Measurements from ENCODE around the gene SMCHD1.

The SMCHD1 gene

GRCh38 chr18:2655178-2655953, at the start of gene SMCHD1:
Gene SMCHD1, plus strand, starts transcription at chr18:2655726. Its CDS starts 350 bp downstream, at chr18:2656076.
- FAIRE-seq: no peak
- DNase-seq (ENCODE audit: insufficient read length, low spot score): peak; percentile 65
- TF ChIP-seq POLR2A (IDR thresholded peaks at IDR 0.05; ENCODE audit: low read depth, low read length): peak; percentile 84

- FAIRE-seq (no peak), DNase-seq (ENCODE audit: insufficient read length, low spot score) (no peak)
Observed at GRCh38 chr18:2606335-2606734, 49.2 kb upstream of the SMCHD1 start.

DNA sequence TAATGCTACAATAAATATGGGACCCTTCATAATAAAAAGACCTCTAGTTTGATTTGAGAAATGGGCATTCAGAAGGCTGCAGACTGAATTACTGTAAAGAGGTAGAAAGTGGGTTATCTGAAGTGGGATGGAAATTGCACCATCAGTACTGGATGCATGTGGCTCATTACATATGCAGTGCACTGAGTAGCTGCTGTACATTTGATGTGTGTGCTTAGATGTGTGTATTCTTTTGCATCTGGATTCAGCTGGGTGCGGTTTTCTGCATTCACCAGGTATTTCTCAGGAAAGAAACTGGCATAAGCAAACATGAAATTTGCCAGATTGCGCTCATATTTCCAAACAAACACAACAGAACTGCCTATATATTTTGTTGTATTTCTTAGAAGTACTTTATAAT, 45.9 kb upstream of the SMCHD1 start:
- DNase-seq (ENCODE audit: insufficient read length, low spot score): no peak
- no peak for TF ChIP-seq POLR2A (IDR thresholded peaks at IDR 0.05; ENCODE audit: low read depth, low read length)
- FAIRE-seq: peak; percentile 11

More at GRCh38 chr18:2606335-2606734, 49.2 kb upstream of the SMCHD1 start:
- TF ChIP-seq POLR2A (IDR thresholded peaks at IDR 0.05; ENCODE audit: low read depth, low read length): no peak

DNA sequence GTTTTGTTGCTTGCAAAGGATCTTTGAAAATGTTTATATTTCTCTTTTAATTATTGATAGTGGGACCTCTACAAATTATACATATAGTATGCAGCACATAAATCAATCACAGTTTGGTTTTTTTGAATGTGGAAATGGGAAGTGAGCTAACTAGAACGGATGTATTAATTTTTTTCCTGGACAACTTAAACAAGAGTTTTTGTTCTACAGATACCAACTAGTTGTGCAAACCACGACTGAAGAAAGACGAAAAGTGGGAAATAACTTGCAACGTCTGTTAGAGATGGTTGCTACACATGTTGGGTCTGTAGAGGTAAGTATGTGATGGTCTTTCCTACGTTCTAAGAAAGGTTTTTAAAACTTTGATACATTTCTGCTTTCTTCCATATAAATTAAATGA, 45.0 kb upstream of the SMCHD1 start:
- FAIRE-seq: no peak
- DNase-seq (ENCODE audit: insufficient read length, low spot score): no peak
- no peak for TF ChIP-seq POLR2A (IDR thresholded peaks at IDR 0.05; ENCODE audit: low read depth, low read length)

GRCh38 chr18:2612996-2613395, 42.5 kb upstream of the SMCHD1 start:
- TF ChIP-seq POLR2A (IDR thresholded peaks at IDR 0.05; ENCODE audit: low read depth, low read length): no peak
- DNase-seq (ENCODE audit: insufficient read length, low spot score) (no peak), FAIRE-seq (no peak)

- no peak for TF ChIP-seq POLR2A (IDR thresholded peaks at IDR 0.05; ENCODE audit: low read depth, low read length)
- DNase-seq (ENCODE audit: insufficient read length, low spot score): no peak
- peak; percentile 27 for FAIRE-seq
Observed at GRCh38 chr18:2617401-2617998, 38.0 kb upstream of the SMCHD1 start.

DNA sequence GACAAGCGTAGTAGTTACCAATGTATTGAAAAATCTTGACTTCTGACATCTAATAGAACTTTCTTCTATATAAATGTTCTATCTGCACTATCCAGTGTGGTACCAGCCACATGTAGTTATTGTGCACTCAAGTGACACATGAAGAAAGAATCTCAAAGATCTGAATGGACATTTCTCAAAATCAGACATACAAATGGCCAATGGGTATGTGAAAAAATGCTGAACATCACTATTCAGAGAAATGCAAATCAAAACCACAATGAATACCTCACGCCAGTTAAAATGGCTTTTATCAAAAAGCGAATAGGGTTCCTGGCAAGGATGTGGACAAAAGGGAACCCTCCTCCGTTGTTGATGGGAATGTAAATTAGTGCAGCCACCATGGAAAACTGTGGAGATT, 37.5 kb upstream of the SMCHD1 start:
- TF ChIP-seq POLR2A (IDR thresholded peaks at IDR 0.05; ENCODE audit: low read depth, low read length): no peak
- FAIRE-seq (peak; percentile 94), DNase-seq (ENCODE audit: insufficient read length, low spot score) (no peak)

DNA sequence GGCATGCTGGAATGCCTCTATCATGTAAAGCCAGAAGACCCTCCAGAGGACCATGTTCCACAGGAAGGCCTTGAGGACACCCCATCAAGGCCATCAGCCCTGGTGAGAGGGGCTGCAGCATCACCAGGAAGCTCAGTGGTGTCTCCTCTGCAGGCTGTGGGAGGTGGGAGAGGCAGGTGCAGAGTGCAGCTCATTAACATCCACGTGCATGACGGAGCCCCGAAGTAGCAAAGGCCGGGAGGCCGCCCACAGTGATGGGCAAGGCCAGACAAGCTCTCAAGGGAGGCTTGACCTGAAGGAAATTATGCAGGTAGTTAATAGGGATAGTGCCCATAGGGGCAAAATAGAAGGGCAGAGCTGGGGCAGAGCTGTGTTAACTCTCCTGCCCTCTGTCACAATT, 30.3 kb upstream of the SMCHD1 start:
- TF ChIP-seq POLR2A (IDR thresholded peaks at IDR 0.05; ENCODE audit: low read depth, low read length): no peak
- no peak for FAIRE-seq
- DNase-seq (ENCODE audit: insufficient read length, low spot score): no peak

DNA sequence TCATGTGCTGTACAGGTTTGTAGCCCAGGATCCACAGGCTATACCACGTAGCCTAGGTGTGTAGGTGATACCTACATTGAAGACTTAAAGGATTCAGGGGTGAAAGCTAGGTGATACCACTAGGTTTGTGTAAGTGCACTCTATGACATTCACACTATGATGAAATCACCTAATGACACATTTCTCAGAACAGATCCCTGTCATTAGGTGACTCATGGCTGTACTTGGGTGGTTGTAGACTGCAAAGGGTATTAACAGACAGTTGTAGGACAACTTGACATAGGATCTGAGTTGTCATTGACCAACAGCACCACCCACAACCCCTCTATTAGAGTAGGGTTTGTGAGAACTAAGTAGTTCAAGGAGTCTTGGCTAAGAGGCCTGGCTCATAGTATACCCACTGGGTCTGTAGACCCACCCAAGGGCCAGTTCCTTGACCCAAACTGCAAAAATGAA, 27.7 kb upstream of the SMCHD1 start:
- no peak for FAIRE-seq
- DNase-seq (ENCODE audit: insufficient read length, low spot score): no peak
- no peak for TF ChIP-seq POLR2A (IDR thresholded peaks at IDR 0.05; ENCODE audit: low read depth, low read length)

DNA sequence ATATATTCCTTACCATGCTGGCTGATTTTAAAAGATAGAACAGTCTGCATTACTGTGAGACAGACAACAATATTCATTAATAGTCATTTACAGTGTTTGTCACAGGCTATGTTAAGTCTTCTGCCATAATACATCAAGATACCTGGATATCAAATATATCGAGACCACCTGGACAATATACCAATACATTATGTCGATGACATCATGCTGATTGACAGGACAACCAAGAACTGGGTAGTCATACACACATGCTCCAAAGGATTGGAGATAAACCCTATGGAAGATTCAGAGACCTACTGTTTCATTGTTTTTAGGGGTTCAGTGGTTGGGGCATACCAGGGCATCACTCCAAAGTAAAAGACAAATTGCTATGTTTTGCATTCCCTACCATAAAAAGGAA, 26.5 kb upstream of the SMCHD1 start:
- FAIRE-seq (no peak), DNase-seq (ENCODE audit: insufficient read length, low spot score) (no peak)
- no peak for TF ChIP-seq POLR2A (IDR thresholded peaks at IDR 0.05; ENCODE audit: low read depth, low read length)

GRCh38 chr18:2635586-2635985, 19.9 kb upstream of the SMCHD1 start:
- TF ChIP-seq POLR2A (IDR thresholded peaks at IDR 0.05; ENCODE audit: low read depth, low read length): no peak
- DNase-seq (ENCODE audit: insufficient read length, low spot score) (no peak), FAIRE-seq (no peak)

DNA sequence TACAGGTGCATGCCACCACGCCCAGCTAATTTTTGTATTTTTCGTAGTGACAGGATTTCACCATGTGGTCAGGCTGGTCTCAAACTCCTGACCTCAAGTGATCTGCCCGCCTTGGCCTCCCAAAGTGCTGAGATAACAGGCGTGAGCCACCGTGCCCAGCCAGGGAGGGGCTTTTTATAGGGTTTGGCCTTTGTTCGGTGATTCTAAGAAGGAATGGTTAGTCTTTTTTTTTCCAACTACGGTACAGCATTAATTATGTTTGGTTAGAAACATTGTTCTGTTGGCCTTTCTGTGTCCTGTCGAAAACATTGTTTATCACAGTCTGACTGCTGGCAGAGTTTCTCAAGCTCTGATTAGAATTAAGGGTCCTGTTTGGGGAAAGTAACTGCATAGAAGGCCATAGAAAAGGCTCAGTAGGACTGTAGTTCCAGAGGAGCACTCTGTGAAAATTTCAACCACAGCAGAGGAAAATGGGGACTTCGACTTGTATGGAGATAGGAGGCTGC, 19.3 kb upstream of the SMCHD1 start:
- DNase-seq (ENCODE audit: insufficient read length, low spot score) (no peak), FAIRE-seq (no peak)
- TF ChIP-seq POLR2A (IDR thresholded peaks at IDR 0.05; ENCODE audit: low read depth, low read length): no peak

DNA sequence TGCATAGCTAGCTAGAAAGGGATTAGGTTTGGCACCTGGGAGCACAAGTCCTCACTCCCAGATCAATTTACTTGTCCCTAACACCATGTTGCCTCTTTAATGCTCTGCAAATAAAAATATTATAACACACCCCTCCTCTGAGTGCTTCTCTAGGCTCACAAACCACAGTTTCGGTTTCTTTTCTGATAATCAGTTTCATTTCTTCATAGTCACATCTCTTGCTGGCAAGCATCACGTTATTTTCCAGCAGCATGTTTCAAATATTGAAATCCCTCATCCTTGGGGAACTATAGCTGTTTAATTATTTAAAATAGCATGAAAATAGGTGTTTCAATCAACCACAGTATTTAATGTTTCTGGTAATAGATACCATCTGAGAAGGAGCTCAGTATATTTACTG, 13.9 kb upstream of the SMCHD1 start:
- FAIRE-seq: peak; percentile 84

GRCh38 chr18:2642771-2643170, 12.8 kb upstream of the SMCHD1 start:
- peak; percentile 64 for FAIRE-seq

More for the DNA sequence above, 13.9 kb upstream of the SMCHD1 start:
- TF ChIP-seq POLR2A (IDR thresholded peaks at IDR 0.05; ENCODE audit: low read depth, low read length): no peak
- DNase-seq (ENCODE audit: insufficient read length, low spot score): peak; percentile 14

DNA sequence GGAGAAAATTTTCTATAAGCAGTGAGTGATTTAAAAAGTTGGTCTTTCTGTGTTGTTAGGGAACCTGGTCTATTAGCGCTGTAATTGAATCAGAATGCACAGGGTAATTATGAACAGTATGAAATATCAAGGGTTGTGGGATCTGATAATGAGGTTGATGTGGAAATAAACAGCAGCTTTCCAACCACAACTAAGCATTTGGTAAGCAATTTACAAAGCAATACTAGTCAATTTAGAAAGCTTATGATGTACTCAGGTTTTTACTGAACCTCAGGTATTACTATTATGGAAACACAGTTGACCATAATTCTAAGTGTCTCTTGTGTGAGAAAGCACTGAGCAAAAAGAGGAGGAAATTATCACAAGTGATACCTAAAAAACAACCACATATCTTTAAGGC, 11.0 kb upstream of the SMCHD1 start:
- DNase-seq (ENCODE audit: insufficient read length, low spot score) (no peak), FAIRE-seq (no peak)
- TF ChIP-seq POLR2A (IDR thresholded peaks at IDR 0.05; ENCODE audit: low read depth, low read length): no peak

More at GRCh38 chr18:2642771-2643170, 12.8 kb upstream of the SMCHD1 start:
- DNase-seq (ENCODE audit: insufficient read length, low spot score): no peak
- TF ChIP-seq POLR2A (IDR thresholded peaks at IDR 0.05; ENCODE audit: low read depth, low read length): no peak
